GM13976 (cell line): ENCODE data around the gene LIMS4.
"Not testable (repeated sequence)": the region's sequence is repeated elsewhere in the genome, so short reads cannot be mapped to it uniquely, and the experiment has no call there.

Experiments used
- DNase-seq: peaks from one replicate; pipeline ENCODE4 v3.0.0; 2012; ENCODE audit warnings: low spot score
- in situ Hi-C: fragments of 300-500 bp; cut with MboI; formaldehyde crosslinking; loops from one replicate; pipeline ENCODE4 v1.12.0; 2022; ENCODE audit warnings: low sequenced_read_pairs, mixed read lengths, inconsistent platforms; ENCODE audit not compliant: unreplicated experiment

The LIMS4 gene

DNA sequence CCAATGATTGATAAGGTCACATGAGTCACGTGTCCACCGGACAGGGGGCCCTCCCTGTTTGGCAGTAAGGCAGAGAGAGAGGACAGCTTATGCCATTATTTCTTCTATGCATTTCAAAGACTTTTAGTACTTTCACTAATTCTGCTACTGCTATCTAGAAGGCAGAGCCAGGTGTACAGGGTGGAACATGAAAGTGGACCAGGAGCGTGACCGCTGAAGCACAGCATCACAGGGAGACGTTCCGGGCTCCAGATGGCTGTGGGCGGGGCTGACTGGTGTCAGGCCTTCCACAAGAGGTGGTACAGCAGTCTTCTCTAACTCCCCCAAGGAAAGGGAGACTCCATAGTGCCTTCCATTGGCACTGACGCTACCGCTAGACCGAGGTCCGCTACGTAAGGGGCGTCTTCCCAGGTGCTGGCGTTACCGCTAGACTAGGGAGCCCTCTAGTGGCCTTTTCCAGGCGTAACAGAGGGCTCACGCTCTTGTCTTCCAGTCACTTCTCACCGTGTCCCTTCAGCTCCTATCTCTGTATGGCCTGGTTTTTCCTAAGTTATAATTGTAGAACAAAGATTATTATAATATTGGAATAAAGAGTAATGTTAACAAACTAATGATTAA, 71.5 kb downstream of the LIMS4 start:
- DNase-seq, in situ Hi-C loops: not testable (repeated sequence)

DNA sequence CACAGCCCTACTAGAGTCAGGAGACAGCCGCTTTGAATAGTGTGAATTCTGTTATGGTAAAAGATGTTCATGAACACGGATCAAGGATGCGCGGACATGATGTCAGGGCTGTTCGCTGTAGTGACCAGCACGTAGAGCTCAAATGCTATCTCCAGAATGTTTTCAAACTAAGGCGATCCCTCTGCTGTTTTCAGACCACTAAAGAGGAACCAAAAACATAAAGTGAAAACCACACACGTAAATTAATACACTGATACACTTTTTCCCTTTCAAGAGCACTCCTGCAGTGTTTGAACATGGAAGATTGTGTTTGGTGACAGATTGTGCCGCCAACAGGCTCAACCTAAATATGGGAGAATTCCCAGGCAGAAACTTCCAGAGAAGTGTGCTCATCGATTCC, 73.2 kb downstream of the LIMS4 start:
- DNase-seq, in situ Hi-C loops: not testable (repeated sequence)

DNA sequence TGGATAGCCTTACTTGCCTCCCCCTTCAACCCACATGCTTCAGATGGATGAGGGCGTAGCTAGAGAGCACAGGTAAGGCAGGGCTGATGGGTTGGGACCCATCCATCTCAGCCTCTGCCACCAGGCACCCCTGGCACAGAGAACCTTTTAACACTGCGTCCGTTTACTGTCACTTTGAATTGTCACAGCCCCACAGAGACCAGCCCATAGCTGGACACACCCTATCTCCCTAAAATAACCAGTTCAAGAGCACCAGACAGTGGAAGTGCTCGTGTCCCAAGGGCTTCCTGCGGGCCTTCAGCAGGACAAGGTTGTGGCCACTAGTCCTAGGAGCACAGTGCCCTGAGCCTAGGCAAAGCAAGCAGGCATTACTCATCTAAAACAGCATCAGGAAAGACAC, 76.6 kb downstream of the LIMS4 start:
- DNase-seq, in situ Hi-C loops: not testable (repeated sequence)
